ENCODE results near the gene MLXIPL.

GRCh38 chr7:73650524-73650923 lies 26.2 kb upstream of the MLXIPL start:
- TF ChIP-seq EP300 (IDR thresholded peaks at IDR 0.05; ENCODE audit: borderline replicate concordance in 1 of 2, low read depth in 2 of 2, low read length in 2 of 2) (no peak), POLR2A (IDR thresholded peaks at IDR 0.05; ENCODE audit: control extremely low read depth in 1 of 2, low read depth in 2 of 2, low read length in 2 of 2) (no peak), EZH2 (IDR thresholded peaks at IDR 0.05; ENCODE audit: low read depth, low read length, severe bottlenecking) (no peak), JUN (IDR thresholded peaks at IDR 0.05; ENCODE audit: low read depth, low read length) (no peak), POLR2AphosphoS5 (IDR thresholded peaks at IDR 0.05; ENCODE audit: low read depth, low read length) (no peak)
